HG03575 (cell line): ENCODE measurements around the gene ISG20.
A peak's percentile ranks its signal among the peaks of the same experiment; 100 is the strongest.
"Not testable (repeated sequence)": the region's sequence is repeated elsewhere in the genome, so short reads cannot be mapped to it uniquely, and the experiment has no call there.

Experiments used
- ATAC-seq: cut with Tn5 transposase; IDR thresholded peaks from one replicate; pipeline ENCODE4 v1.9.1; 2021; ENCODE audit not compliant: unreplicated experiment, insufficient number of reproducible peaks, low FRiP score; ENCODE audit errors: extremely low read depth

Gene ISG20

DNA sequence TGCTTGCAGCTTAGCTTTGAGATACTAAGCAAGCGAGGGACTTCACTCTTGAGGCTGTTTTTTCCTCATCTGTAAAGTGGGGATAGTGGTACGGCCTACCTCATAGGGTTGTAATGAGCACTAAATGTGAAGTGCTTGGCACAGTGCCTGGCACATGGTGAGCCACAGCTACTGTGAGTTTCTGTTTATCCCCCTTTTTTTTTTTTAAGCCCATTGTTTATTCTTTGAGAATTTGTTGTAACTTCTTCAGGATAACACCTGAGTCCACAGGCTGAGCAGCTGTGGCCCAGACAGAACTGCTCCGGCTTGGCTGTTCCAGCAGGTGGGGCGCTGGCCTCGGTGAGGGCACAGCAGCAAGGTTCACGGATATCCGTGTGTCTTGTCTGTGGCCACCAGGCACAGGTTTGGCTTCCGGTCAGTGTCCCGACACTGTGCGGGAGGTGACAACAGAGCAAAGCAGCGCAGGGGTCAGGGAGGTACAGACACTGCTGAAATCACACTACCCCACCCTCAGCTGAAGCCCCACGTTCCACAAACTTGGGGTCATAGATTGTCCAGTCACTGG lies 7.3 kb upstream of the ISG20 start:
- ATAC-seq: no peak

DNA sequence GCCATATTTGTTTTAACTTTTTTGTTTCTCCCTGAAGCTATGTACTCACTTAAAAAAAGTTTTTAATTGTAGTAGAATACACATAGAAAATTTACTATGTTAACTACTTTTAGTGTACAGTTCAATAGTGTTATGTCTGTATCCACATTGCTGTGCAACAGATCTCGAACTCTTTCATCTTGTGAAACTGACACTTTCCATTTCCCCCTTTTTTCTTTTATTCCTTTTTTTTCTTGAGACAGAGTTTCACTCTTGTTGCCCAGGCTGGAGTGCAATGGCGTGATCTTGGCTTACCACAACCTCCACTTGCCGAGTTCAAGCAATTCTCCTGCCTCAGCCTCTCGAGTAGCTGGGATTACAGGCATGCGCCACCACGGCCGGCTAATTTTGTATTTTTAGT lies 6.0 kb upstream of the ISG20 start:
- not testable (repeated sequence) for ATAC-seq

- no peak for ATAC-seq
These were observed 4.4 kb upstream of the ISG20 start for GRCh38 chr15:88634449-88634848.

DNA sequence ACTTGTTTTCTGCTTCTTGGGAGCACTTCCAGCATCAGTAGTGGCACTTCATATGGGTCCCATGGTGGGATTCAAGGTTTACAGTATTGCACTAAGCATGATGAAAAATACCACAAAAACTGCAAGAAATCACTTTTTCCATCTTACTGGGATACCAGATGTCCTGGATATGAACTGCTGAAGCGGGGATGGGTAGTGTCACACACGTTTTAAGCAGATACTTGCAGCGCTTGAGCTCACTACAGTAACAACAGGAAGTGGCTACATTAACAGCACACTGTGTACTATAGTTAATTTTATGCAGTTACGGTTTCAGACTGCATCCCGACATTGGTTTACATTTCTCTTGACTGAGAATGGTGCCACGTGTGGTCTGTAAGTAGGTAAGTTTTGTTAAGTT lies 3.5 kb upstream of the ISG20 start:
- peak; percentile 20 for ATAC-seq

DNA sequence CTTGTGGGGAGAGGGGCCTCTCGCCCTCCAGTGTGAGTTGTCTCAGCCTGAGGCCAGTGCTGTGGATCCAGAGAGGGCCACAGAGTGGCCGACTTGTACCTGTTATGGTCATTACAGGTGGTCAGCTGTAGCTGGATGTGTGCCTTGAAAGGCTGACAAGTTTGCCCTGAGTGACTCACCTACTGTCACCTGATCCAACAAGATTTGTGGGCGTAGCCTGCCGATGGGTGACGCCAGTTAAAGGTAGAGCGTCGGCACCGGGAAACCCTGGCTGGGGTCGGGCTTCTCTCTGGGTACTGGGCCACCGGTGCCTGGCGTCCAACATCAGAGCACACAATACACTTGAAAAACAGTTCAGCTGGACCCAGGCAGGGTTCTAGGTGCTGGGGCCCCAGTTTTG lies 2.8 kb upstream of the ISG20 start:
- no peak for ATAC-seq

GRCh38 chr15:88636654-88637053 lies 2.2 kb upstream of the ISG20 start:
- ATAC-seq: no peak

DNA sequence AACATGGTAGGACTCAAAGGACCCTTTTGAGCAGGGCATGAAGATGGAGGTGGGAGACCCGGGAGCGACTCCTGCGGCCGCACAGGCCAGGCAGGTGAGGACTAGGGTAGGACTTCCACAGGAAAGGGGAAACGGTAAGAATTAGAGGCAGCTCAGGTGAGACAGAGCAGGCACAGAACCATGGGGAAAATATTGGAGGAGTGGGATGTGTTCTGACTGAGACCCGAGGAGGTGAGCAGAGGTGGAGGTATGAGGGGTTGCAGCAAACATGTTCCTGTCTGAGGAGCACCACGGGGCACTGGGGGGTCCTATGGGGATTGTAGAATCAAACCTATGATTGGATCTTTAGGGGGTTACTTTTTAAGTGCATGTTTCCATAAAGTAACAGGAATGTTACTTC lies 1.4 kb upstream of the ISG20 start:
- ATAC-seq: no peak

- no peak for ATAC-seq
These were observed 783 bp upstream of the ISG20 start for GRCh38 chr15:88637841-88638625.

- no peak for ATAC-seq
These were observed 3.2 kb downstream of the ISG20 start for GRCh38 chr15:88641959-88642452.

- ATAC-seq: not testable (repeated sequence)
These were observed 3.7 kb downstream of the ISG20 start for GRCh38 chr15:88642514-88642913.

GRCh38 chr15:88644741-88645140 lies 5.9 kb downstream of the ISG20 start:
- ATAC-seq: no peak

DNA sequence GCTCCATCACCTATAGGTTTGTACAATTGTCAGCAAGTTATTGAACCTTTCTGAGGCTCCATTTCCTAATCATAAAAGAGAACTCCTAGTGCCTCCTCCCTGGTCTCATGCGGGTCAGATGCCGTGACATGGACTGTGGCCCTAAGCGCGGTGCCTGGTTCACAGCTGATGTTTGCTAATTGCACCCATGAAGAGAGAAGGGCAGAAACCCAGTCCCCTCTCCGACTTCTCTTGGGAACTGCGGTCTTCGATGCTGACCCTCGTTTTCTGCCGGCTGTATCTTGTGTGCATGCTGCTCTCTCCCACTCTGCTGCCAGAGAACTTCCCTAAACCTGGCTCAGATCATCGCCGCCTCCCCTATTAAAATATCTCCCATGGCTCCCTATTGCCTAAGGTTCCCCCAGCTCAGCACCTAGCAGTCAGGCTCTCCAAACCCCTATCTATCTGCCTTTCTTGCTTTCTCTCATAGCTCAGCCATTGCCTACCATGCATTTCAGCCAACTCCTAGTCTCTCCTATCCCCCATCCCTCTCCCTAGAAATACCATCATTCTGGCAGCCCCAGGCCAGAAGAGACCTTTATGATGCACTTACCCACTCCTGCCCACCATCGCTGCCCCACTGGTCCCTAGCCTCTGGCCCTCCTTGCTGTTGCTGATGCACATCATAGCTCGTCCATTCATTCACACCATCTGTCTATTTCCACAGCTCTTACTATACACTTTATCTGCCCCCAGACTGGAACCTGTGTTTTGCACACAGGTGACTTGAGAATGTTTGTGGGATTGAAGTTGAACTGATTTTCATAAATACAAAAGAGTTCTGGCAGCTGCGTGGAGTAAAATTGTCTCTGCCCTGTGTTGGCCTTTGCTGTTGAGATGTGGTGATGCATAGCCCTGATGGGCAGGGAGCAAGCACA lies 6.6 kb downstream of the ISG20 start:
- no peak for ATAC-seq

- ATAC-seq: no peak
These were observed 7.2 kb downstream of the ISG20 start for GRCh38 chr15:88646088-88646405.

DNA sequence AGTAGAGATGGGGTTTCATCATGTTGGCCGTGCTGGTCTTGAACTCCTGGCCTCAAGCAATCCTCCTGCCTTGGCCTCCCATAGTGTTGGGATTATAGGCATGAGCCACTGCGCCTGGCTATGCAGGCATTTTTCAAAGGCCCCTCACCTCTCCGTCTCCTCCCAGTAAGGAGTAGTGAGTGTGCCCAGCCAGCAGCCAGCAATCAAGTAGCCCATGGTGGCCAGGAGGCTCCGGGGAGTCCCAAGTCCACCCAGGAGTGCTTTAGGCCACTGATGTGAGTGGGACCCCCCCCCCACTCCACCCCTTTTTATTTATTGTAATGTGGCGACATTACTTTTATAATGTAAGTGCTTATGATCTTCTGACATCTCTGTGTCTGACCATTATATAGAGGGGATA lies 8.1 kb downstream of the ISG20 start:
- no peak for ATAC-seq

- ATAC-seq: no peak
These were observed 8.7 kb downstream of the ISG20 start for GRCh38 chr15:88647351-88648105.

- ATAC-seq: no peak
These were observed 9.8 kb downstream of the ISG20 start for GRCh38 chr15:88648357-88649214.

DNA sequence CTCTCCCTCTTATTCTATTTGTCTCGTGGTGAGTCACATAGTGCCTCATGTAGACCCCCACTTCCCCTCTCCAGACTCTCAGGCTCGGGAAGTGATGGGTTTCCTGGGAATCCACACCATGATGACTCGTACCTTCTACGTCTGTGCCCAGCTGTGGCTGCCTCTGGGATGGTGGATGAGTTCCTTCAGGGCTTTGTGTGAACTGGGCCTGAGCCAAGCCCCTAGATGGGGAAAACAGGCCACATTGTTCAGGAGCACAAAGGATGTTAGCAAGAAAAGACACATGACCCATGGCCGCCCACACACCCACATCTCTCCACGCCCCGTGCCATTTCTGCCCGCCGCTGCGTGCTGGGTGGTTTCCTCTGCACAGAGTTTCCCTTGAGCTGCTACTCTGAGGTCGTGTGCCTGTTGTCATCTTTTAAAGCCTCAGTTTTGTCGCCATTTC lies 10.5 kb downstream of the ISG20 start:
- ATAC-seq: peak; percentile 48
